Mesenchymal stem cell (in vitro differentiated cells and primary cell): Measurements from ENCODE around the gene RNF10.

Experiments
- DNase-seq: peaks from one replicate; pipeline ENCODE4 v3.0.0-alpha.2; 2013
- H2AFZ ChIP-seq: one replicate; pipeline ENCODE4 v1.6.1; 2013; ENCODE audit warnings: low read depth, mild to moderate bottlenecking, control low read depth, inconsistent platforms, low read length, moderate library complexity
- H2AK5ac ChIP-seq: 2 replicates; pipeline ENCODE4 v1.6.1; 2013; ENCODE audit warnings: low read length, moderate library complexity, mild to moderate bottlenecking, inconsistent platforms; ENCODE audit not compliant: severe bottlenecking
- H2BK120ac ChIP-seq: one replicate; pipeline ENCODE4 v1.6.1; 2013; ENCODE audit warnings: low read depth, mild to moderate bottlenecking, inconsistent platforms, low read length, moderate library complexity
- H2BK12ac ChIP-seq, 2 experiments: one replicate each; pipeline ENCODE4 v1.6.1; 2013; ENCODE audit warnings: inconsistent platforms in 2 of 2, low read length in 2 of 2, mild to moderate bottlenecking in 2 of 2, moderate library complexity in 2 of 2, control low read depth in 1 of 2
- H2BK15ac ChIP-seq: one replicate; pipeline ENCODE4 v1.6.1; 2013; ENCODE audit warnings: mild to moderate bottlenecking, low read depth, inconsistent platforms; ENCODE audit not compliant: poor library complexity, severe bottlenecking
- H2BK5ac ChIP-seq: 2 replicates; pipeline ENCODE4 v1.6.1; 2013; ENCODE audit warnings: low read depth, mild to moderate bottlenecking, low read length, control low read depth, inconsistent platforms; ENCODE audit not compliant: poor library complexity, severe bottlenecking
- H3K14ac ChIP-seq, 2 experiments: one replicate each; pipeline ENCODE4 v1.6.1; 2013; ENCODE audit warnings: inconsistent platforms in 2 of 2, low read length in 2 of 2, control low read depth in 1 of 2, mild to moderate bottlenecking in 1 of 2, moderate library complexity in 1 of 2
- H3K18ac ChIP-seq, 2 experiments: one replicate each; pipeline ENCODE4 v1.6.1; 2013; ENCODE audit warnings: inconsistent platforms in 2 of 2, low read length in 2 of 2, control low read depth in 1 of 2, low read depth in 1 of 2, mild to moderate bottlenecking in 1 of 2
- H3K23ac ChIP-seq, 2 experiments: one replicate each; pipeline ENCODE4 v1.6.1; 2013; ENCODE audit warnings: inconsistent platforms in 2 of 2, low read length in 2 of 2, mild to moderate bottlenecking in 2 of 2, moderate library complexity in 2 of 2, control low read depth in 1 of 2
- H3K27ac ChIP-seq: 2 replicates; pipeline ENCODE4 v1.5.1; 2013; ENCODE audit warnings: mild to moderate bottlenecking, moderate library complexity, low read length, control low read depth, inconsistent platforms; ENCODE audit not compliant: poor library complexity, severe bottlenecking
- H3K27me3 ChIP-seq, 2 experiments: 2 replicates each; pipeline versions ENCODE4 v1.6.1 to v1.7.0; 2013; ENCODE audit warnings: low read length in 2 of 2, mild to moderate bottlenecking in 2 of 2, moderate library complexity in 2 of 2, control low read depth in 1 of 2, inconsistent platforms in 1 of 2; ENCODE audit not compliant: control insufficient read depth in 1 of 2, insufficient read depth in 1 of 2
- H3K36me3 ChIP-seq, 2 experiments: 2 replicates each; pipeline versions ENCODE4 v1.6.1 to v1.7.0; 2013; ENCODE audit warnings: low read length in 2 of 2, control low read depth in 1 of 2, inconsistent platforms in 1 of 2, low read depth in 1 of 2, mild to moderate bottlenecking in 1 of 2; ENCODE audit not compliant: insufficient read depth in 2 of 2, control insufficient read depth in 1 of 2
- H3K4ac ChIP-seq, 2 experiments: one replicate each; pipeline ENCODE4 v1.6.1; 2013; ENCODE audit warnings: inconsistent platforms in 2 of 2, low read length in 2 of 2, mild to moderate bottlenecking in 2 of 2, moderate library complexity in 2 of 2, control low read depth in 1 of 2, low read depth in 1 of 2
- H3K4me1 ChIP-seq: 2 replicates; pipeline ENCODE4 v1.6.1; 2013; ENCODE audit warnings: low read depth, low read length, control low read depth; ENCODE audit not compliant: control insufficient read depth, insufficient read depth
- H3K4me2 ChIP-seq: 2 replicates; pipeline ENCODE4 v1.6.1; 2013; ENCODE audit warnings: low read length, mild to moderate bottlenecking, inconsistent platforms; ENCODE audit not compliant: poor library complexity, severe bottlenecking
- H3K4me3 ChIP-seq, 2 experiments: 2 replicates each; pipeline versions ENCODE4 v1.5.1 to v1.7.0; 2013; ENCODE audit warnings: low read length in 2 of 2, mild to moderate bottlenecking in 2 of 2, control low read depth in 1 of 2, low read depth in 1 of 2; ENCODE audit not compliant: insufficient read depth in 1 of 2
- H3K79me1 ChIP-seq: replicated peaks from 2 replicates; pipeline ENCODE4 v1.6.1; 2013; ENCODE audit warnings: mild to moderate bottlenecking, control low read depth, low read length, inconsistent platforms; ENCODE audit not compliant: poor library complexity, severe bottlenecking
- H3K9ac ChIP-seq: 2 replicates; pipeline ENCODE4 v1.7.0; 2013; ENCODE audit warnings: mild to moderate bottlenecking, low read length, moderate library complexity
- H3K9me3 ChIP-seq: 2 replicates; pipeline ENCODE4 v1.7.0; 2013; ENCODE audit warnings: mild to moderate bottlenecking, low read length; ENCODE audit not compliant: control insufficient read depth
- H4K8ac ChIP-seq: one replicate; pipeline ENCODE4 v1.6.1; 2013; ENCODE audit warnings: inconsistent platforms, mild to moderate bottlenecking, low read length, moderate library complexity
- H4K91ac ChIP-seq: one replicate; pipeline ENCODE4 v1.6.1; 2013; ENCODE audit warnings: mild to moderate bottlenecking, low read length, inconsistent platforms
- WGBS: methylation state at CpG from one replicate; pipeline ENCODE4 v1.1.7; 2013; ENCODE audit warnings: mixed read lengths; 5-methylcytosine and 5-hydroxymethylcytosine counted together

The RNF10 gene

GRCh38 chr12:120574106-120574505 lies 40.0 kb downstream of the RNF10 start:
- no peaks in the 10 kb centered on the region for H3K27me3 ChIP-seq
- no peak overlapping the region for H3K4me2 ChIP-seq
- no peak overlapping the region for H3K9ac ChIP-seq
- no peak overlapping the region for H3K4ac ChIP-seq
- H2BK5ac ChIP-seq: no peak overlapping the region
- H3K4me3 ChIP-seq: no peak overlapping the region
- no peak overlapping the region for H2BK120ac ChIP-seq
- 92% methylated on average over 2 of the region's 2 CpGs for WGBS
- peaks cover 32% of the 10 kb centered on the region for H3K79me1 ChIP-seq
- no peak overlapping the region for H2AFZ ChIP-seq
- no peak overlapping the region for H3K23ac ChIP-seq
- no peaks in the 10 kb centered on the region for H3K4me1 ChIP-seq
- H4K91ac ChIP-seq: no peak overlapping the region
- no peak overlapping the region for H3K18ac ChIP-seq
- H4K8ac ChIP-seq: no peak overlapping the region
- H3K14ac ChIP-seq: no peak overlapping the region
- H3K9me3 ChIP-seq: no peaks in the 10 kb centered on the region
- no peak overlapping the region for H2BK15ac ChIP-seq
- no peak overlapping the region for H3K27ac ChIP-seq
- H2BK12ac ChIP-seq: no peak overlapping the region
- DNase-seq: no peak
- no peak overlapping the region for H2AK5ac ChIP-seq
- peaks cover 70 to 95% of the 10 kb centered on the region in 2 experiments for H3K36me3 ChIP-seq

GRCh38 chr12:120579179-120579578 lies 45.0 kb downstream of the RNF10 start:
- H3K27me3 ChIP-seq: peaks cover 0 to 6% of the 10 kb centered on the region in 2 experiments
- no peak overlapping the region for H3K9ac ChIP-seq
- H3K14ac ChIP-seq: no peak overlapping the region
- no peak overlapping the region for H3K4me3 ChIP-seq
- no peak overlapping the region for H2AK5ac ChIP-seq
- peaks cover 46 to 59% of the 10 kb centered on the region in 2 experiments for H3K36me3 ChIP-seq
- H3K18ac ChIP-seq: no peak overlapping the region
- peaks cover 19% of the 10 kb centered on the region for H3K79me1 ChIP-seq
- H3K23ac ChIP-seq: no peak overlapping the region
- H4K91ac ChIP-seq: no peak overlapping the region
- H4K8ac ChIP-seq: no peak overlapping the region
- H3K4ac ChIP-seq: no peak overlapping the region
- H3K4me1 ChIP-seq: peaks cover 5% of the 10 kb centered on the region
- no peak overlapping the region for H3K27ac ChIP-seq
- H3K4me2 ChIP-seq: no peak overlapping the region
- WGBS: 100% methylated on average over 1 of the region's 1 CpG
- no peak overlapping the region for H2BK15ac ChIP-seq
- H2AFZ ChIP-seq: no peak overlapping the region
- H2BK12ac ChIP-seq: no peak overlapping the region
- H2BK120ac ChIP-seq: no peak overlapping the region
- H2BK5ac ChIP-seq: no peak overlapping the region
- DNase-seq: no peak
- H3K9me3 ChIP-seq: no peaks in the 10 kb centered on the region

GRCh38 chr12:120580787-120581723 lies 46.9 kb downstream of the RNF10 start, which contains the start of gene POP5:
TSS of gene POP5 (minus strand) at chr12:120581402. CDS start at chr12:120581362, 40 bp downstream.
- H3K23ac ChIP-seq: no peak within 1 kb of the TSS
- H2BK15ac ChIP-seq: peak within 1 kb of the TSS; percentile 19
- under 1% methylated on average over 56 of the region's 56 CpGs for WGBS
- peak within 1 kb of the TSS; percentile 9 for H3K27ac ChIP-seq
- no peaks in the 10 kb centered on the region for H3K9me3 ChIP-seq
- H2AK5ac ChIP-seq: no peak within 1 kb of the TSS
- peak within 1 kb of the TSS; percentile 81 to 94 for H3K4me3 ChIP-seq
- peaks cover 33 to 41% of the 10 kb centered on the region in 2 experiments for H3K36me3 ChIP-seq
- no peak within 1 kb of the TSS for H2BK5ac ChIP-seq
- peak within 1 kb of the TSS; percentile 94 for H3K4me2 ChIP-seq
- peak within 1 kb of the TSS; percentile 34 to 67 for H3K18ac ChIP-seq
- peak within 1 kb of the TSS in 1 of 2 experiments; percentile 35 for H3K14ac ChIP-seq
- DNase-seq: peak; percentile 98
- peaks cover 12% of the 10 kb centered on the region for H3K79me1 ChIP-seq
- peak within 1 kb of the TSS; percentile 88 for H2AFZ ChIP-seq
- peak within 1 kb of the TSS; percentile 93 for H3K9ac ChIP-seq
- H3K4ac ChIP-seq: peak within 1 kb of the TSS in 1 of 2 experiments; percentile 72
- peak within 1 kb of the TSS; percentile 9 for H4K91ac ChIP-seq
- peaks cover 8 to 19% of the 10 kb centered on the region in 2 experiments for H3K27me3 ChIP-seq
- H4K8ac ChIP-seq: peak within 1 kb of the TSS; percentile 63
- H3K4me1 ChIP-seq: peaks cover 11% of the 10 kb centered on the region
- H2BK120ac ChIP-seq: no peak within 1 kb of the TSS
- no peak within 1 kb of the TSS for H2BK12ac ChIP-seq

GRCh38 chr12:120581998-120582397 lies 47.8 kb downstream of the RNF10 start:
- Histone ChIP-seq H3K9me3 (no peaks in the 10 kb centered on the region), H3K27ac (no peak overlapping the region), H2AFZ (no peak overlapping the region), H3K79me1 (peaks cover 9% of the 10 kb centered on the region), H2BK15ac (no peak overlapping the region), H3K14ac (no peak overlapping the region), H3K36me3 (peaks cover 26 to 32% of the 10 kb centered on the region in 2 experiments), H3K18ac (no peak overlapping the region), H3K9ac (peak overlapping the region; percentile 93), H2AK5ac (no peak overlapping the region), H3K23ac (no peak overlapping the region), H3K4me3 (peak overlapping the region in 1 of 2 experiments; percentile 94), H3K4ac (no peak overlapping the region), H4K91ac (no peak overlapping the region), H2BK12ac (no peak overlapping the region), H2BK120ac (no peak overlapping the region), H2BK5ac (no peak overlapping the region), H4K8ac (no peak overlapping the region), H3K27me3 (peaks cover 8 to 24% of the 10 kb centered on the region in 2 experiments), H3K4me1 (peaks cover 11% of the 10 kb centered on the region), H3K4me2 (peak overlapping the region; percentile 92)
- 80% methylated on average over 5 of the region's 9 CpGs for WGBS
- peak; percentile 18 for DNase-seq
